Astrocyte (in vitro differentiated cells and primary cell): ENCODE data around the gene NCOA1. TPM values are rescaled to one million over a fixed set of nuclear protein-coding genes. Genes with fewer than 3 reads are reported as not detected.

Source experiments
- DNase-seq: peaks from one replicate; pipeline ENCODE4 v3.0.0-alpha.2; 2010; ENCODE audit warnings: low read depth
- FAIRE-seq: peaks from 2 replicates; lab custom pipeline; 2011; peaks lifted over from hg19 to GRCh38; lab: Jason Lieb, UNC
- H2AFZ ChIP-seq: 2 replicates; pipeline ENCODE4 v1.6.0; 2012; ENCODE audit warnings: low read depth, low read length, inconsistent platforms
- H3K27ac ChIP-seq: 2 replicates; pipeline ENCODE4 v1.5.1; 2011; ENCODE audit warnings: low read depth, low read length, inconsistent platforms
- H3K27me3 ChIP-seq: 2 replicates; pipeline ENCODE4 v1.6.0; 2011; ENCODE audit warnings: low read length, inconsistent platforms; ENCODE audit not compliant: insufficient read depth
- H3K36me3 ChIP-seq: 2 replicates; pipeline ENCODE4 v1.5.1; 2011; ENCODE audit warnings: low read length, inconsistent platforms; ENCODE audit not compliant: insufficient read depth
- H3K4me1 ChIP-seq: 2 replicates; pipeline ENCODE4 v1.5.1; 2011; ENCODE audit warnings: low read length, inconsistent platforms; ENCODE audit not compliant: insufficient read depth
- H3K4me2 ChIP-seq: 2 replicates; pipeline ENCODE4 v1.6.0; 2012; ENCODE audit warnings: low read length, inconsistent platforms
- H3K4me3 ChIP-seq: 2 replicates; pipeline ENCODE4 v1.5.1; 2011; ENCODE audit warnings: low read depth, mild to moderate bottlenecking, low read length, inconsistent platforms; ENCODE audit not compliant: insufficient read depth
- H3K79me2 ChIP-seq: 2 replicates; pipeline ENCODE4 v1.6.0; 2012; ENCODE audit warnings: mild to moderate bottlenecking, low read length, inconsistent platforms; ENCODE audit not compliant: insufficient read depth
- H3K9ac ChIP-seq: 2 replicates; pipeline ENCODE4 v1.6.0; 2012; ENCODE audit warnings: mild to moderate bottlenecking, low read length, inconsistent platforms
- H3K9me3 ChIP-seq: 2 replicates; pipeline ENCODE4 v1.5.1; 2012; ENCODE audit warnings: low read depth, mild to moderate bottlenecking, low read length, inconsistent platforms; ENCODE audit not compliant: insufficient read depth
- H4K20me1 ChIP-seq: 2 replicates; pipeline ENCODE4 v1.6.0; 2012; ENCODE audit warnings: low read length, inconsistent platforms; ENCODE audit not compliant: insufficient read depth
- H3K27ac Mint-ChIP-seq: one replicate; pipeline ENCODE4 v1.8.0; 2021; ENCODE audit warnings: mild to moderate bottlenecking, mixed read lengths; ENCODE audit not compliant: unreplicated experiment
- H3K27me3 Mint-ChIP-seq: one replicate; pipeline ENCODE4 v1.8.0; 2021; ENCODE audit warnings: low read depth, mixed read lengths; ENCODE audit not compliant: unreplicated experiment
- H3K36me3 Mint-ChIP-seq: one replicate; pipeline ENCODE4 v1.8.0; 2021; ENCODE audit warnings: low read depth, mixed read lengths; ENCODE audit not compliant: unreplicated experiment
- H3K4me1 Mint-ChIP-seq: one replicate; pipeline ENCODE4 v1.8.0; 2021; ENCODE audit warnings: low read depth, mixed read lengths; ENCODE audit not compliant: unreplicated experiment
- H3K4me3 Mint-ChIP-seq: one replicate; pipeline ENCODE4 v1.8.0; 2021; ENCODE audit warnings: mild to moderate bottlenecking, moderate library complexity, mixed read lengths; ENCODE audit not compliant: unreplicated experiment
- H3K9me3 Mint-ChIP-seq: one replicate; pipeline ENCODE4 v1.8.0; 2021; ENCODE audit warnings: mild to moderate bottlenecking, mixed read lengths; ENCODE audit not compliant: unreplicated experiment
- EZH2 ChIP-seq: IDR thresholded peaks from 2 replicates; pipeline ENCODE4 v1.6.1; 2012; ENCODE audit warnings: mild to moderate bottlenecking, low read length, inconsistent platforms; ENCODE audit not compliant: insufficient read depth
- total RNA-seq: library from RNA; stranded (reverse); gene quantifications from 2 replicates; pipeline ENCODE4 v1.2.1, GENCODE V29; 2021
- TF ChIP-seq, protein P1 (sequence below): IDR thresholded peaks from 2 replicates; pipeline ENCODE4 v1.5.1; 2011; ENCODE audit warnings: low read depth, mild to moderate bottlenecking, inconsistent platforms, low read length, moderate library complexity; ENCODE audit not compliant: insufficient read depth

The NCOA1 gene
- total RNA-seq, 1 donor from 2014 or later = 14.7 TPM

- Histone ChIP-seq H4K20me1 (no peaks in the 10 kb centered on the region), H3K79me2 (no peaks in the 10 kb centered on the region), H3K9ac (no peak overlapping the region), H3K9me3 (no peaks in the 10 kb centered on the region), H3K4me2 (no peak overlapping the region), H3K4me3 (no peak overlapping the region), H3K27ac (no peak overlapping the region), H3K4me1 (no peaks in the 10 kb centered on the region), H3K36me3 (no peaks in the 10 kb centered on the region), H2AFZ (no peak overlapping the region), H3K27me3 (no peaks in the 10 kb centered on the region)
- Mint-ChIP-seq H3K27me3 (no peaks in the 10 kb centered on the region), H3K27ac (no peak overlapping the region), H3K4me3 (no peak overlapping the region), H3K9me3 (peaks cover 3% of the 10 kb centered on the region), H3K36me3 (peaks cover 7% of the 10 kb centered on the region), H3K4me1 (peaks cover 4% of the 10 kb centered on the region)
- TF ChIP-seq, protein P1, sequence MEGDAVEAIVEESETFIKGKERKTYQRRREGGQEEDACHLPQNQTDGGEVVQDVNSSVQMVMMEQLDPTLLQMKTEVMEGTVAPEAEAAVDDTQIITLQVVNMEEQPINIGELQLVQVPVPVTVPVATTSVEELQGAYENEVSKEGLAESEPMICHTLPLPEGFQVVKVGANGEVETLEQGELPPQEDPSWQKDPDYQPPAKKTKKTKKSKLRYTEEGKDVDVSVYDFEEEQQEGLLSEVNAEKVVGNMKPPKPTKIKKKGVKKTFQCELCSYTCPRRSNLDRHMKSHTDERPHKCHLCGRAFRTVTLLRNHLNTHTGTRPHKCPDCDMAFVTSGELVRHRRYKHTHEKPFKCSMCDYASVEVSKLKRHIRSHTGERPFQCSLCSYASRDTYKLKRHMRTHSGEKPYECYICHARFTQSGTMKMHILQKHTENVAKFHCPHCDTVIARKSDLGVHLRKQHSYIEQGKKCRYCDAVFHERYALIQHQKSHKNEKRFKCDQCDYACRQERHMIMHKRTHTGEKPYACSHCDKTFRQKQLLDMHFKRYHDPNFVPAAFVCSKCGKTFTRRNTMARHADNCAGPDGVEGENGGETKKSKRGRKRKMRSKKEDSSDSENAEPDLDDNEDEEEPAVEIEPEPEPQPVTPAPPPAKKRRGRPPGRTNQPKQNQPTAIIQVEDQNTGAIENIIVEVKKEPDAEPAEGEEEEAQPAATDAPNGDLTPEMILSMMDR = no peak
- no peak for TF ChIP-seq EZH2
- DNase-seq (no peak), FAIRE-seq (no peak)
These were observed 192.4 kb downstream of the NCOA1 start for GRCh38 chr2:24683408-24683807.

DNA sequence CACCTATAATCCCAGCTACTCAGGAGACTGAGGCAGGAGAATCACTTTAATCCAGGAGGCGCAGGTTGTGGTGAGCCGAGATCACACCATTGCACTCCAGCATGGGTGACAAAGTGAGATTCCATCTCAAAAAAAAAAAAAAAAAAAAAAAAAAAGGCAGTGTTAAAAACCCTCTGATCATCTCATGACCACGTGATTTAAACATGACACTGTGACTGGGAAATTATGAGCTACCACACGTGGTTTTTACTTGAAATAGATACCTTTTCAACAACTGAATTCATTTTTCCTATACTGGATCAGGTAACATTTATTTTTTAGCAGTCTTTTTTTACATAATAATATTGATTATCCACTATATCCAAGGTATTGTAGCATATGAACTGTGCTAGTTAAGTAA is 199.5 kb downstream of the NCOA1 start:
- H3K4me1 ChIP-seq = no peaks in the 10 kb centered on the region
- no peaks in the 10 kb centered on the region for H3K27me3 ChIP-seq
- H3K9ac ChIP-seq = no peak overlapping the region
- Mint-ChIP-seq H3K27ac (no peak overlapping the region), H3K4me3 (no peak overlapping the region), H3K4me1 (no peaks in the 10 kb centered on the region), H3K36me3 (peaks cover 9% of the 10 kb centered on the region), H3K9me3 (peaks cover 3% of the 10 kb centered on the region), H3K27me3 (no peaks in the 10 kb centered on the region)
- no peaks in the 10 kb centered on the region for H3K36me3 ChIP-seq
- no peak overlapping the region for H3K27ac ChIP-seq
- no peak overlapping the region for H2AFZ ChIP-seq
- no peak overlapping the region for H3K4me3 ChIP-seq
- no peaks in the 10 kb centered on the region for H3K9me3 ChIP-seq
- no peak overlapping the region for H3K4me2 ChIP-seq
- no peak for FAIRE-seq
- H3K79me2 ChIP-seq = no peaks in the 10 kb centered on the region
- no peaks in the 10 kb centered on the region for H4K20me1 ChIP-seq
- no peak for DNase-seq
- TF ChIP-seq, protein P1 = no peak
- no peak for TF ChIP-seq EZH2

DNA sequence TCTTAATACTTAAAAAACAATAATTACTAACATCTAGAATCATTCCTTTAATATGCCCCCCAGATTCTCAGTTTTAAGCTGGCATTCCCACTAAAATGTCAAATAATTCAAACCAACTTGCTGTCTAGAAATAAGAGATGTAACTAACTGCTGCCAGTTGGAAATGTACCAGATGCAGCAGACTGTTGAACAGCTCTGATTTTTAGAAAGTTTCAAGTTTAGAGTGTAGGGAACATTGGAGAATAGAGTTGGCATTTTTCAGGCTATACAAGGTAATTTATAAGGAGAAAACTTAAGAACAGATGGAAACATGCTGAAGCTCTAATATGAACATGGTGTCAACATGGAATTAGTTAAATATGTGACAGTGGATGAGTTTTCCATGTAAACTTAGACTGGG is 200.8 kb downstream of the NCOA1 start:
- TF ChIP-seq EZH2 = no peak
- TF ChIP-seq, protein P1 = no peak
- no peaks in the 10 kb centered on the region for H3K27me3 Mint-ChIP-seq
- FAIRE-seq = no peak

More for the DNA sequence above, 200.8 kb downstream of the NCOA1 start:
- Histone ChIP-seq H3K9me3 (no peaks in the 10 kb centered on the region), H3K36me3 (no peaks in the 10 kb centered on the region), H3K9ac (no peak overlapping the region), H3K4me1 (no peaks in the 10 kb centered on the region), H3K4me2 (no peak overlapping the region), H2AFZ (no peak overlapping the region), H3K27me3 (no peaks in the 10 kb centered on the region), H4K20me1 (no peaks in the 10 kb centered on the region), H3K27ac (no peak overlapping the region), H3K79me2 (no peaks in the 10 kb centered on the region), H3K4me3 (no peak overlapping the region)
- no peak for DNase-seq
- Mint-ChIP-seq H3K4me1 (no peaks in the 10 kb centered on the region), H3K4me3 (no peak overlapping the region), H3K27ac (no peak overlapping the region), H3K36me3 (peaks cover 9% of the 10 kb centered on the region), H3K9me3 (peaks cover 3% of the 10 kb centered on the region)
